Measurements from ENCODE around the gene APC.

DNA sequence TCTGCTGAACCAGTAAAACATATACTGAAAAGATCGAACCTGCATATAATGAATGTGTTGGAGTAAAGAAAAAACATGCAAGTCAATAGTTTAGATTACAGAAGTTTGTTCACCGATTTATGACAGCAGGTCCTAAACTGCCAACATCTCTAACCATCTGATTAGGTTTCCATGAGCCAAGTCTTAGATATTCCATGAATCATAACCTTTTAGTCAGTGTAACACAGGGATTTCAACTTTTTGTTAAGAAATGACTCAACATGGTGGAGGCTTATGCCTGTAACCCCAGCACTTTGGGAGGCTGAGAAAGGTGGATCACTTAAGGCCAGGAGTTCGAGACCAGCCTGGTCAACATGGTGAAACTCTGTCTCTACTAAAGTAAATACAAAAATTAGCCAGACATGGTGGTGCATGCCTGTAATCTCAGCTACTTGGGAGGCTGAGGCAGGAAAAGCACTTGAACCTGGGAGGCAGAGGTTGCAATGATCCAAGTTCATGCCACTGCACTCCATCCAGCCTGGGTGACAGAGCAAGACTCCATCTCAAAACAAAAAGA, 38.7 kb downstream of the APC start:
- TF ChIP-seq EZH2 (IDR thresholded peaks at IDR 0.05; ENCODE audit: insufficient read depth, low read length): no peak
- TF ChIP-seq, protein P1, sequence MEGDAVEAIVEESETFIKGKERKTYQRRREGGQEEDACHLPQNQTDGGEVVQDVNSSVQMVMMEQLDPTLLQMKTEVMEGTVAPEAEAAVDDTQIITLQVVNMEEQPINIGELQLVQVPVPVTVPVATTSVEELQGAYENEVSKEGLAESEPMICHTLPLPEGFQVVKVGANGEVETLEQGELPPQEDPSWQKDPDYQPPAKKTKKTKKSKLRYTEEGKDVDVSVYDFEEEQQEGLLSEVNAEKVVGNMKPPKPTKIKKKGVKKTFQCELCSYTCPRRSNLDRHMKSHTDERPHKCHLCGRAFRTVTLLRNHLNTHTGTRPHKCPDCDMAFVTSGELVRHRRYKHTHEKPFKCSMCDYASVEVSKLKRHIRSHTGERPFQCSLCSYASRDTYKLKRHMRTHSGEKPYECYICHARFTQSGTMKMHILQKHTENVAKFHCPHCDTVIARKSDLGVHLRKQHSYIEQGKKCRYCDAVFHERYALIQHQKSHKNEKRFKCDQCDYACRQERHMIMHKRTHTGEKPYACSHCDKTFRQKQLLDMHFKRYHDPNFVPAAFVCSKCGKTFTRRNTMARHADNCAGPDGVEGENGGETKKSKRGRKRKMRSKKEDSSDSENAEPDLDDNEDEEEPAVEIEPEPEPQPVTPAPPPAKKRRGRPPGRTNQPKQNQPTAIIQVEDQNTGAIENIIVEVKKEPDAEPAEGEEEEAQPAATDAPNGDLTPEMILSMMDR (IDR thresholded peaks at IDR 0.05; ENCODE audit: insufficient read depth, low read depth, low read length): no peak

Measured in astrocyte (in vitro differentiated cells and primary cell).